Measurements from ENCODE around the gene FBXW9.

FBXW9 gene

GRCh38 chr19:12664406-12665280 lies 31.8 kb downstream of the FBXW9 start:
- no peak for TF ChIP-seq CEBPB (IDR thresholded peaks at IDR 0.05)
- TF ChIP-seq EGR1 (IDR thresholded peaks at IDR 0.05), result no peak
- TF ChIP-seq TEAD4 (IDR thresholded peaks at IDR 0.05), result no peak
- TF ChIP-seq YY1 (IDR thresholded peaks at IDR 0.05; ENCODE audit: low read depth), result no peak
- no peak for TF ChIP-seq CREB1 (IDR thresholded peaks at IDR 0.05; ENCODE audit: low read depth)
- no peak for TF ChIP-seq FOXM1 (IDR thresholded peaks at IDR 0.05; ENCODE audit: borderline replicate concordance, low read depth)
- no peak for TF ChIP-seq USF1 (IDR thresholded peaks at IDR 0.05)
- TF ChIP-seq EP300 (IDR thresholded peaks at IDR 0.05; ENCODE audit: borderline replicate concordance), result no peak
- TF ChIP-seq TAF1 (IDR thresholded peaks at IDR 0.05; ENCODE audit: low read depth), result no peak

DNA sequence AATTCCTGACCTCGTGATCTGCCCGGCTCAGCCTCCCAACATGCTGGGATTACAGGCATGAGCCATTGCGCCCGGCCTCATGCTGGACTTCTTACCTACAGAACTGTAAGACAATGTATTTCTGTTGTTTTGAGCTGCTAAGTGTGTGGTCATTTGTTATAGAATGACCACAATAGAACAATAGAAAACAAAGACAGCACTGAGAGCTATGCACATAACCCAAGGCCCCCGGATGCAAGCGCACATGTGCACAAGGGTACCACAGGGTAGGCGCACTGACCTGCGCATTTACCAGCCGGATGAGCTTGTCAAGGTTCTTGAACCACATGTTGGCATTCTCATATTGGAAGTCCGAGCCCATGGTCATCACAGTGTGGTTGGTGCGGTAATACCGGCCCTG lies 35.5 kb downstream of the FBXW9 start:
- TF ChIP-seq EP300 (IDR thresholded peaks at IDR 0.05; ENCODE audit: borderline replicate concordance) (no peak), FOXM1 (IDR thresholded peaks at IDR 0.05; ENCODE audit: borderline replicate concordance, low read depth) (no peak), CREB1 (IDR thresholded peaks at IDR 0.05; ENCODE audit: low read depth) (no peak), TAF1 (IDR thresholded peaks at IDR 0.05; ENCODE audit: low read depth) (no peak), TCF12 (IDR thresholded peaks at IDR 0.05; ENCODE audit: low read depth) (no peak), EGR1 (IDR thresholded peaks at IDR 0.05) (no peak), USF1 (IDR thresholded peaks at IDR 0.05) (no peak), RAD21 (IDR thresholded peaks at IDR 0.05; ENCODE audit: low read depth) (no peak)
- TF ChIP-seq, protein P1, sequence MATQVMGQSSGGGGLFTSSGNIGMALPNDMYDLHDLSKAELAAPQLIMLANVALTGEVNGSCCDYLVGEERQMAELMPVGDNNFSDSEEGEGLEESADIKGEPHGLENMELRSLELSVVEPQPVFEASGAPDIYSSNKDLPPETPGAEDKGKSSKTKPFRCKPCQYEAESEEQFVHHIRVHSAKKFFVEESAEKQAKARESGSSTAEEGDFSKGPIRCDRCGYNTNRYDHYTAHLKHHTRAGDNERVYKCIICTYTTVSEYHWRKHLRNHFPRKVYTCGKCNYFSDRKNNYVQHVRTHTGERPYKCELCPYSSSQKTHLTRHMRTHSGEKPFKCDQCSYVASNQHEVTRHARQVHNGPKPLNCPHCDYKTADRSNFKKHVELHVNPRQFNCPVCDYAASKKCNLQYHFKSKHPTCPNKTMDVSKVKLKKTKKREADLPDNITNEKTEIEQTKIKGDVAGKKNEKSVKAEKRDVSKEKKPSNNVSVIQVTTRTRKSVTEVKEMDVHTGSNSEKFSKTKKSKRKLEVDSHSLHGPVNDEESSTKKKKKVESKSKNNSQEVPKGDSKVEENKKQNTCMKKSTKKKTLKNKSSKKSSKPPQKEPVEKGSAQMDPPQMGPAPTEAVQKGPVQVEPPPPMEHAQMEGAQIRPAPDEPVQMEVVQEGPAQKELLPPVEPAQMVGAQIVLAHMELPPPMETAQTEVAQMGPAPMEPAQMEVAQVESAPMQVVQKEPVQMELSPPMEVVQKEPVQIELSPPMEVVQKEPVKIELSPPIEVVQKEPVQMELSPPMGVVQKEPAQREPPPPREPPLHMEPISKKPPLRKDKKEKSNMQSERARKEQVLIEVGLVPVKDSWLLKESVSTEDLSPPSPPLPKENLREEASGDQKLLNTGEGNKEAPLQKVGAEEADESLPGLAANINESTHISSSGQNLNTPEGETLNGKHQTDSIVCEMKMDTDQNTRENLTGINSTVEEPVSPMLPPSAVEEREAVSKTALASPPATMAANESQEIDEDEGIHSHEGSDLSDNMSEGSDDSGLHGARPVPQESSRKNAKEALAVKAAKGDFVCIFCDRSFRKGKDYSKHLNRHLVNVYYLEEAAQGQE (IDR thresholded peaks at IDR 0.05; ENCODE audit: low read depth), result no peak
- TF ChIP-seq, protein P2, sequence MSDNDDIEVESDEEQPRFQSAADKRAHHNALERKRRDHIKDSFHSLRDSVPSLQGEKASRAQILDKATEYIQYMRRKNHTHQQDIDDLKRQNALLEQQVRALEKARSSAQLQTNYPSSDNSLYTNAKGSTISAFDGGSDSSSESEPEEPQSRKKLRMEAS (IDR thresholded peaks at IDR 0.05), result no peak

DNA sequence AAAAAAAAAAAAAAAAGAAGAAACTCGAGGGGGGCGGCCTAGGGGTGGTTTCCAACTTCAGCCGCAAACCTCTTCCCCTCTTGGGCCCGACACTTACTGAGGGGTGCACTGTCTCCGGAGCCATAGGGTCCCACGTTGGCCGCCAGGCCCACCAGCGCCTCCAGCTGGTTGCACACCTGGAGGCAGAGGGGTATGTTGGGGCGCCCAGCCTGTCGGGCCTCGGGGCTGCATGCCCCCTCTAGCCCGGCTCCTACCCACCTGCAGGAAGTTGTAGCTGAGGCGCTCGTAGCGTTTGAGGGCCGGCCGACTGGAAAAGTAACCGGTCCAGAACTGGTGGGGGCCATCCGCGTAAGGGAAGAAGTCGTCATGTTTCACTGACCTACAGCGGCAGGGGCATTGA lies 38.5 kb downstream of the FBXW9 start:
- TF ChIP-seq EGR1 (IDR thresholded peaks at IDR 0.05) (no peak), TAF1 (IDR thresholded peaks at IDR 0.05; ENCODE audit: low read depth) (no peak), USF1 (IDR thresholded peaks at IDR 0.05) (no peak), CEBPB (IDR thresholded peaks at IDR 0.05) (no peak), TEAD4 (IDR thresholded peaks at IDR 0.05) (no peak), RAD21 (IDR thresholded peaks at IDR 0.05; ENCODE audit: low read depth) (no peak), FOXM1 (IDR thresholded peaks at IDR 0.05; ENCODE audit: borderline replicate concordance, low read depth) (no peak), ZBTB7A (IDR thresholded peaks at IDR 0.05; ENCODE audit: low read depth) (no peak), NFIC (IDR thresholded peaks at IDR 0.05) (no peak), EP300 (IDR thresholded peaks at IDR 0.05; ENCODE audit: borderline replicate concordance) (no peak), YY1 (IDR thresholded peaks at IDR 0.05; ENCODE audit: low read depth) (no peak), CREB1 (IDR thresholded peaks at IDR 0.05; ENCODE audit: low read depth) (no peak), TCF12 (IDR thresholded peaks at IDR 0.05; ENCODE audit: low read depth) (no peak)
- TF ChIP-seq, protein P1 (IDR thresholded peaks at IDR 0.05; ENCODE audit: low read depth), result no peak
- TF ChIP-seq, protein P2 (IDR thresholded peaks at IDR 0.05), result no peak

- no peak for TF ChIP-seq ZBTB7A (IDR thresholded peaks at IDR 0.05; ENCODE audit: low read depth)
Measured at GRCh38 chr19:12656899-12657571, 39.4 kb downstream of the FBXW9 start.

DNA sequence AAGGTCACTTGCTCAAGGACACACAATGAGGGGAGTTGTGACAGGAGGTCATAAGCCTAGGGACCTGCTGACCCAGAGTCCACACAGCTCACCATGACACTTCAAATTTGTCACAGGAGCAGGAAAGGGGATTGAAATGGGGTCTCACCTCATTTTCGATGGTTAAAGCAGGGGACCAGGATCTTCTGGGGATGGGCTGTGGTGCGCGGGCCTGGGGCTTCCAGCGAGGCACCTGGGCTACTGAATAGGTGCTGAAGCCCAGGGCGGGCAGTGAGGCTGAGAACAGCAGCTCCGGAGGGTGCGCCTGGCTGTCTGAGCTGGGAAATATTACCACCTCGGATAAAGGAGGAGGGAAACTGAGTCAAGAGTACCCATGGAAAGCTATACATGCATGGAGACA lies 40.9 kb downstream of the FBXW9 start:
- TF ChIP-seq RAD21 (IDR thresholded peaks at IDR 0.05; ENCODE audit: low read depth) (no peak), EGR1 (IDR thresholded peaks at IDR 0.05) (no peak), ZBTB7A (IDR thresholded peaks at IDR 0.05; ENCODE audit: low read depth) (no peak), TAF1 (IDR thresholded peaks at IDR 0.05; ENCODE audit: low read depth) (no peak), USF1 (IDR thresholded peaks at IDR 0.05) (no peak), CREB1 (IDR thresholded peaks at IDR 0.05; ENCODE audit: low read depth) (no peak), TEAD4 (IDR thresholded peaks at IDR 0.05) (no peak), YY1 (IDR thresholded peaks at IDR 0.05; ENCODE audit: low read depth) (no peak), CEBPB (IDR thresholded peaks at IDR 0.05) (no peak), EP300 (IDR thresholded peaks at IDR 0.05; ENCODE audit: borderline replicate concordance) (no peak), NFIC (IDR thresholded peaks at IDR 0.05) (no peak), FOXM1 (IDR thresholded peaks at IDR 0.05; ENCODE audit: borderline replicate concordance, low read depth) (no peak), TCF12 (IDR thresholded peaks at IDR 0.05; ENCODE audit: low read depth) (no peak)
- TF ChIP-seq, protein P1 (IDR thresholded peaks at IDR 0.05; ENCODE audit: low read depth), result no peak
- TF ChIP-seq, protein P2 (IDR thresholded peaks at IDR 0.05), result no peak
